Urothelium cell line (cell line): Measurements from ENCODE around the gene RHBDL3.
"Not testable (repeated sequence)": the region's sequence is repeated elsewhere in the genome, so short reads cannot be mapped to it uniquely, and the experiment has no call there.

Source experiments
- DNase-seq: peaks from one replicate; pipeline ENCODE4 v3.0.0; 2011; ENCODE audit warnings: low spot score, mixed read lengths
- FAIRE-seq: peaks from 2 replicates; lab custom pipeline; 2011; peaks lifted over from hg19 to GRCh38; lab: Jason Lieb, UNC

The RHBDL3 gene

GRCh38 chr17:32320847-32321246, 55.2 kb downstream of the RHBDL3 start:
- no peak for DNase-seq
- no peak for FAIRE-seq

GRCh38 chr17:32323046-32323445, 57.4 kb downstream of the RHBDL3 start:
- no peak for DNase-seq
- FAIRE-seq = no peak

GRCh38 chr17:32323811-32324491, 58.3 kb downstream of the RHBDL3 start:
- DNase-seq (no peak), FAIRE-seq (no peak)

GRCh38 chr17:32327911-32328310, 62.3 kb downstream of the RHBDL3 start:
- FAIRE-seq = no peak
- no peak for DNase-seq

- DNase-seq (no peak), FAIRE-seq (no peak)
Observed at GRCh38 chr17:32330147-32330546, 64.5 kb downstream of the RHBDL3 start.

GRCh38 chr17:32331243-32332040, 65.8 kb downstream of the RHBDL3 start:
- DNase-seq (no peak), FAIRE-seq (no peak)

GRCh38 chr17:32333187-32333586, 67.6 kb downstream of the RHBDL3 start:
- FAIRE-seq (no peak), DNase-seq (no peak)

- DNase-seq (no peak), FAIRE-seq (no peak)
Observed at GRCh38 chr17:32335046-32335445, 69.4 kb downstream of the RHBDL3 start.

- DNase-seq (no peak), FAIRE-seq (no peak)
Observed at GRCh38 chr17:32335687-32336086, 70.1 kb downstream of the RHBDL3 start.

- FAIRE-seq (no peak), DNase-seq (peak; percentile 36)
Observed at GRCh38 chr17:32341141-32341856, 75.7 kb downstream of the RHBDL3 start.

GRCh38 chr17:32341857-32342602, 76.4 kb downstream of the RHBDL3 start, which contains the start of gene C17orf75:
Gene C17orf75 (minus strand): TSS chr17:32342173. CDS start chr17:32342139, 34 bp downstream.
- FAIRE-seq = no peak
- peak; percentile 87 for DNase-seq

- FAIRE-seq (no peak), DNase-seq (no peak)
Observed at GRCh38 chr17:32342603-32343325, 77.1 kb downstream of the RHBDL3 start.

- no peak for FAIRE-seq
- no peak for DNase-seq
Observed at GRCh38 chr17:32345951-32346600, 80.4 kb downstream of the RHBDL3 start.

- DNase-seq (no peak), FAIRE-seq (no peak)
Observed at GRCh38 chr17:32348483-32348800, 82.8 kb downstream of the RHBDL3 start.

- DNase-seq (peak; percentile 16), FAIRE-seq (no peak)
Observed at GRCh38 chr17:32349503-32349853, 83.8 kb downstream of the RHBDL3 start.

- peak; percentile 81 for FAIRE-seq
- DNase-seq = peak; percentile 95
Observed at GRCh38 chr17:32349854-32350665, 84.4 kb downstream of the RHBDL3 start, which contains the start of gene ZNF207. Gene ZNF207 (plus strand): TSS chr17:32350157. CDS start chr17:32350286, 129 bp downstream.

- FAIRE-seq (no peak), DNase-seq (peak; percentile 41)
Observed at GRCh38 chr17:32350666-32351418, 85.2 kb downstream of the RHBDL3 start.

- not testable (repeated sequence) for FAIRE-seq, DNase-seq
Observed at GRCh38 chr17:32352734-32353133, 87.1 kb downstream of the RHBDL3 start.
